HEK293T (cell line): Measurements from ENCODE around the gene MYO16.

Source experiments
- BHLHE40 ChIP-seq: fragments of 450-650 bp; IDR thresholded peaks from 2 replicates; pipeline ENCODE4 v1.6.1; 2016; ENCODE audit warnings: mild to moderate bottlenecking, moderate library complexity, borderline replicate concordance
- CTBP1 ChIP-seq: fragments of 450-650 bp; IDR thresholded peaks from 2 replicates; pipeline ENCODE4 v1.6.1; 2016; ENCODE audit warnings: borderline replicate concordance
- ELF4 ChIP-seq: fragments of 450-650 bp; IDR thresholded peaks from 2 replicates; pipeline ENCODE4 v1.6.1; 2017; ENCODE audit warnings: antibody characterized with exemption
- FOXA1 ChIP-seq: fragments of 450-650 bp; IDR thresholded peaks from 2 replicates; pipeline ENCODE4 v1.6.1; 2016; ENCODE audit warnings: mild to moderate bottlenecking
- FOXK2 ChIP-seq: fragments of 450-650 bp; IDR thresholded peaks from 2 replicates; pipeline ENCODE4 v1.6.1; 2016; ENCODE audit warnings: mild to moderate bottlenecking
- FOXM1 ChIP-seq: fragments of 450-650 bp; IDR thresholded peaks from 2 replicates; pipeline ENCODE4 v1.6.1; 2017; ENCODE audit warnings: mild to moderate bottlenecking, borderline replicate concordance
- SP1 ChIP-seq: fragments of 450-650 bp; IDR thresholded peaks from 2 replicates; pipeline ENCODE4 v1.6.1; 2017
- SUZ12 ChIP-seq: fragments of 450-650 bp; IDR thresholded peaks from 2 replicates; pipeline ENCODE4 v1.6.1; 2016; ENCODE audit warnings: mild to moderate bottlenecking
- TARDBP ChIP-seq: fragments of 450-650 bp; IDR thresholded peaks from 2 replicates; pipeline ENCODE4 v1.6.1; 2016

GRCh38 chr13:109224033-109224432 lies 594.6 kb downstream of the MYO16 start:
- TF ChIP-seq ELF4 = no peak
- TF ChIP-seq FOXA1 = no peak
- TF ChIP-seq SUZ12 = no peak
- TF ChIP-seq SP1 = no peak
- TF ChIP-seq BHLHE40 = no peak
- no peak for TF ChIP-seq TARDBP
- no peak for TF ChIP-seq FOXM1
- TF ChIP-seq FOXK2 = no peak
- no peak for TF ChIP-seq CTBP1
